Measurements from ENCODE around the gene MMP14. TPM values are rescaled to one million over a fixed set of nuclear protein-coding genes. Genes with fewer than 3 reads are reported as not detected.

MMP14 gene
- total and polyA plus RNA-seq, 2 of the 8 experiments (the other 6 are each of a cell fraction or from before 2014, with no cell fraction given) = 58.2 to 86.8 TPM

GRCh38 chr14:22792158-22792557 lies 44.2 kb upstream of the MMP14 start (continued):
- TF ChIP-seq CHD7 (IDR thresholded peaks at IDR 0.05; ENCODE audit: insufficient replicate concordance, low read length) = no peak

All from H1 (cell line).